Measurements from ENCODE around the gene PHPT1.
A peak's percentile ranks its signal among the peaks of the same experiment; 100 is the strongest.
"Not testable (repeated sequence)": the region's sequence is repeated elsewhere in the genome, so short reads cannot be mapped to it uniquely, and the experiment has no call there.

PHPT1 gene

GRCh38 chr9:136858844-136859757 is 9.9 kb downstream of the PHPT1 start:
- DNase-seq (ENCODE audit: low spot score), result no peak

GRCh38 chr9:136860529-136860928 is 11.3 kb downstream of the PHPT1 start:
- no peak for DNase-seq (ENCODE audit: low spot score)

DNA sequence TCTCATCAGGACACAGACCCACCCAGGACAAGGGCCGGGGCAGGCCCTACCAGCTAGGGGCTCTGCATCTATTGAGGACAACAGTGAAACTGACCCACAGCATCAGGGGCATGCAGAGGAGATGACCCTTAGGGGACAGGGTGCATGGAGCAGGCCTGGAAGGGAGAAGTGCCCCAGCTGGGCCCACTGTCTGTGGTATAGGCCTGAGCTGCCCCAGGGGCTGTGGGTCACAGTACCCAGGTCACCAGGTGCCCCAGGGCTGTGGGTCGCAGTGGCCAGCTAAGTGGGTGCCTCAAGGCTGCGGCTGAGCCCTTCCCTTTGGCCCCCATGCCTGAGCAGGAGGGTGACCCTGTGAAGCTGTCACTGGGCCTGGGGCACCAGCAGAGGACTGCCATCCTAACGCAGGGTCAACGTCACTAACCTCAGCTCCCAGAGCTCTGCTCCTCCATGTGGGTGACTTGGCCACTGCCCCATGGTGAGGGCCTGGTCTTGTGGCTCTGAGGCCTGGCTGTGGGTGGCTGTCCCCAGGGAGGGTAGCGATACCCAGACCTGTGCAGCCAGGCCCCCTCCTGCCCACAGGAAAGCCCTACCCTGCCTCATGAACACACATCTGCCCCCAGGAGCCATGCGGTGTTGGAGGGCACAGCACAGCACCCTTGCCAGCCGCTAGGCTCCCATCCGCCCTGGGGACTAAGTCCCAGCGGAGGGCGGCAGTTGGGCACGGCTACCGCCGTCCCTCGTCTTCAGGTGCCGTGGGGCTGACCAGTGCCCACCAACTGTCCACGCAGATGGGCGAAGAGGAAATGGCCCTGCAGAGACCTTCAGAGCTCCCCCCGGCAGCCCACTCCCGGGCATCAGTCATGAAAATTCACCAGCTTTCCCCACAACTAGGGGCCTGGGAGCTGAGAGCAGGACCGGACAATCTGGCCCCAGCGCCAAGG is 12.0 kb downstream of the PHPT1 start:
- DNase-seq (ENCODE audit: low spot score), result no peak

- DNase-seq (ENCODE audit: low spot score), result no peak
These were observed 12.8 kb downstream of the PHPT1 start for GRCh38 chr9:136861874-136862457.

DNA sequence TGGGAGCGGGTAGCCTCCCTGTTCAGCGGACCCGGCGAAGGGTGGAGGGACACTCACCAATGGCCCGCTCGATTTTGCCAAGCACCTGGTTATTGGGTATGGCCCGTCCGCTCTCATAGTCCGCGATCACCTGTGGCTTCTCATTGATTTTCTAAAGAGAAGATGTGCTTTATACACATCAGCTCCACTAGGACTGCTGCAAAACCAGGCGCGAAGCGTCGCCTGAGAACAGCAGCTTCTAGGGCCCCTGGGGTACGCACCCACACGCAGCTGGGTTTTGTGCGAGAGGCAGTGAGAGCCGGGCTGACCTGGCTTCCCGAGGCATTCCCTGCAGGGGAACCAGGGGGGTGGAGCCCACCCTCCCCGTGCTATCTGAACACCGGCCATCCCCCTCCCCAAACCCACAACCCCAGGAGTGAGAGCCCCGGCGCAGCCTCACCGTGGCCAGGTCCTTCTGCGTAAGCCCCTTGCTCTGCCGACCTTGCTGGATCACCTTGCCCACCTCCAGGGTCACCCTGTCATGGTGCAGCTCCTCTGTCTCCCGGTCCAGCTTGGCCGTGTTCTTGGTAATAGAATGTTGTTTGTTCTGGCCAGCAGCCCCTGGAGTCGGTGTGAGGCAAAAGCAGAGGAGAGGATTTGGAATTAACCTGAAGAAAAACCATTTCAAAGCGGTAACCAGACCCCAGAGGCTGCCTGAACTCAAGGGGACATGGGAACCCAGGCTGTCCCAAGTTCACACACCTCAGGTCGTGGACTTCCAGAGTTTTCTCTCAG is 13.8 kb downstream of the PHPT1 start:
- DNase-seq (ENCODE audit: low spot score), result no peak

GRCh38 chr9:136863623-136864273 is 14.5 kb downstream of the PHPT1 start:
- no peak for DNase-seq (ENCODE audit: low spot score)

GRCh38 chr9:136865041-136865767 is 16.0 kb downstream of the PHPT1 start:
- no peak for DNase-seq (ENCODE audit: low spot score)

- DNase-seq (ENCODE audit: low spot score), result no peak
These were observed 16.5 kb downstream of the PHPT1 start for GRCh38 chr9:136865768-136866103.

GRCh38 chr9:136866898-136867421 is 17.8 kb downstream of the PHPT1 start:
- DNase-seq (ENCODE audit: low spot score), result not testable (repeated sequence)

DNA sequence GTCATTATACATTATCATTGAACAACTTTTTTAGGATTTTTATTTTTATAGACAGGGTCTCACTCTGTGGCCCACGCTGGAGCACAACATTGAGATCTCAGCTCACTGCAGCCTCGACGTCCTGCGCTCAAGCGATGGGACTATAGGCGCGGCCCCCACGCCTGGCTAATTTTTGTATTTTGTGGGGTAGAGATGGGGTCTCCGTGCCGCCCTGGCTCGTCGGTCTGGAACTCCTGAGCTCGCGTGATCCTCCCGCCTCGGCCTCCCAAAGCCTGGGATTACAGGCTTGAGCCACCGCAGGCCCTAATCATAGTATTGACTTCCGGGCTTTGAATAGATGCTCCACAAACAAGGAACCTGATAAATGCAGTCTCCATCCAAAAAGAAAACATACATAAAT is 18.3 kb downstream of the PHPT1 start:
- no peak for DNase-seq (ENCODE audit: low spot score)

GRCh38 chr9:136867917-136868316 is 18.7 kb downstream of the PHPT1 start:
- DNase-seq (ENCODE audit: low spot score), result no peak

- no peak for DNase-seq (ENCODE audit: low spot score)
These were observed 19.4 kb downstream of the PHPT1 start for GRCh38 chr9:136868644-136869043.

DNA sequence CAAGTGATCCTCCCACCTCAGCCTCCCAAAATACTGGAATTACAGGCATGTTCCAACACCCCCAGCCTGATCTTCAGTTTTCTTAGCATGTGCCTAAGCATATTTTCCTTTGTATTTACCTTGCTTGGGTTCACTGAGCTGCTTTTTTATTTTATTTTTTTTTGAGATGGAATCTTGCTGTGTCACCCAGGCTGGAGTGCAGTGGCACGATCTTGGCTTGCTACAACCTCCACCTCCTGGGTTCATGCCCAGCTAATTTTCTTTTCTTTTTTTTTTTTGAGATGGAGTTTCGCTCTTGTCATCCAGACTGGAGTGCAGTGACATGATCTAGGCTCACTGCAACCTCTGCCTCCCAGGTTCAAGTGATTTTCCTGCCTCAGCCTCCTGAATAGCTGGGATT is 20.4 kb downstream of the PHPT1 start:
- DNase-seq (ENCODE audit: low spot score), result not testable (repeated sequence)

GRCh38 chr9:136875155-136875554 is 25.9 kb downstream of the PHPT1 start:
- DNase-seq (ENCODE audit: low spot score), result no peak

DNA sequence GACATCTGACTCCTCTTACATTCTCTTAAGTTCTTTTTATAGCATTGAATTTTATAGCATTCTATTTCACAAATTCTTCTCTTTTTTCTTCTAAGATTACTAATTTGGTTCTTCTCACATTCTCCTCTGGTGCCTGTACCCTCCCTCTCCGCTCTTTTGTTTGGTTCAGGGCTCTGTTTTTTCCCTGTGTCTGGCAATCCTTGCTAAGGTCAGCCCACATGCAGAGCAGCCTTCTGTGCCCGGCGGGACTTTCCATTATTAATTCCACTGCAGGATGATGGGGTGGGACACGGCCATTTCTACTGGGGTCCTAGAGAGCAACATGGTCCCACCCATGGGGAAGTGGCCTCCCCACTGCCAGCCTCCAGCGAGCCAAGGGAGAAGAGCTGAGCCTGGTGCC is 27.3 kb downstream of the PHPT1 start:
- no peak for DNase-seq (ENCODE audit: low spot score)

DNA sequence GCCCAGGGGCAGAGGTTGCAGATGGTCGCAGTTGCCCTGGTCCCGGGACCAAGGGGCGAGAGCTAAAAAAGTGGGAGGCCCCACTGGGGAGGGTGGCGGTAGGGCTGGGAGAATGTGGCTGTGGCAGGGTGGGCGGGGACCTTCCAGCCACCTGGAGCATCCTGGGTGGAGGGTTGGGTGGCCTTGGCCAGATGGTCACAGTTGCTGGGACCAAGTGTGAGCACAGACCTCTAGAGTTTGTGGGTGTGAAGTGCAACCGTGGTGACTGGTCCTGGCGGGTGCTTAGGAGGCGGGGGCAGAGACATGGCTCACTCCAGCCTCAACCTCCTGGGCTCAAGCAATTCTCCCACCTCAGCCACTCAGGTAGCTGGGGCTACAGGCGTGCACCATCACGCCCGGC is 31.4 kb downstream of the PHPT1 start:
- no peak for DNase-seq (ENCODE audit: low spot score)

GRCh38 chr9:136881691-136882108 is 32.5 kb downstream of the PHPT1 start:
- DNase-seq (ENCODE audit: low spot score), result peak; percentile 55

GRCh38 chr9:136882109-136882946 is 33.1 kb downstream of the PHPT1 start:
- no peak for DNase-seq (ENCODE audit: low spot score)

- not testable (repeated sequence) for DNase-seq (ENCODE audit: low spot score)
These were observed 33.7 kb downstream of the PHPT1 start for GRCh38 chr9:136882947-136883283.
